HG03521 (cell line): ENCODE data around the gene IPO5.
"Not testable (repeated sequence)": the region's sequence is repeated elsewhere in the genome, so short reads cannot be mapped to it uniquely, and the experiment has no call there.

ENCODE experiments used
- ATAC-seq: cut with Tn5 transposase; IDR thresholded peaks from one replicate; pipeline ENCODE4 v1.9.1; 2021; ENCODE audit warnings: mild to moderate bottlenecking, moderate library complexity; ENCODE audit not compliant: unreplicated experiment

IPO5 gene

GRCh38 chr13:98007001-98007400 lies 53.5 kb downstream of the IPO5 start:
- no peak for ATAC-seq

- ATAC-seq = no peak
Observed at GRCh38 chr13:98013241-98013640, 59.8 kb downstream of the IPO5 start.

- no peak for ATAC-seq
Observed at GRCh38 chr13:98014766-98015165, 61.3 kb downstream of the IPO5 start.

- no peak for ATAC-seq
Observed at GRCh38 chr13:98018293-98018692, 64.8 kb downstream of the IPO5 start.

- no peak for ATAC-seq
Observed at GRCh38 chr13:98019186-98019585, 65.7 kb downstream of the IPO5 start.

GRCh38 chr13:98020271-98020670 lies 66.8 kb downstream of the IPO5 start:
- no peak for ATAC-seq

- ATAC-seq = no peak
Observed at GRCh38 chr13:98022210-98022609, 68.7 kb downstream of the IPO5 start.

- no peak for ATAC-seq
Observed at GRCh38 chr13:98025480-98026025, 72.1 kb downstream of the IPO5 start.

GRCh38 chr13:98026457-98026857 lies 73.0 kb downstream of the IPO5 start:
- ATAC-seq = no peak

GRCh38 chr13:98032168-98032567 lies 78.7 kb downstream of the IPO5 start:
- ATAC-seq = no peak

GRCh38 chr13:98033277-98034247 lies 80.1 kb downstream of the IPO5 start:
- ATAC-seq = no peak

GRCh38 chr13:98035373-98035772 lies 81.9 kb downstream of the IPO5 start:
- ATAC-seq = no peak

- ATAC-seq = not testable (repeated sequence)
Observed at GRCh38 chr13:98036564-98037302, 83.3 kb downstream of the IPO5 start.

- no peak for ATAC-seq
Observed at GRCh38 chr13:98039261-98039660, 85.8 kb downstream of the IPO5 start.

GRCh38 chr13:98039964-98040363 lies 86.5 kb downstream of the IPO5 start:
- no peak for ATAC-seq

- ATAC-seq = no peak
Observed at GRCh38 chr13:98041081-98041820, 87.8 kb downstream of the IPO5 start.

- ATAC-seq = no peak
Observed at GRCh38 chr13:98044301-98044700, 90.8 kb downstream of the IPO5 start.

- not testable (repeated sequence) for ATAC-seq
Observed at GRCh38 chr13:98047785-98048184, 94.3 kb downstream of the IPO5 start.

- no peak for ATAC-seq
Observed at GRCh38 chr13:98048265-98048664, 94.8 kb downstream of the IPO5 start.

GRCh38 chr13:98050041-98050466 lies 96.6 kb downstream of the IPO5 start:
- no peak for ATAC-seq

- no peak for ATAC-seq
Observed at GRCh38 chr13:98052412-98052811, 98.9 kb downstream of the IPO5 start.
